ENCODE measurements around the gene NGEF. TPM values are rescaled to one million over a fixed set of nuclear protein-coding genes. Genes with fewer than 3 reads are reported as not detected.
"Not testable (repeated sequence)": the region's sequence is repeated elsewhere in the genome, so short reads cannot be mapped to it uniquely, and the experiment has no call there.

Gene NGEF
- total RNA-seq, 6 experiments from 2014 or later = 16.4 to 20.9 (median 20.2) TPM

DNA sequence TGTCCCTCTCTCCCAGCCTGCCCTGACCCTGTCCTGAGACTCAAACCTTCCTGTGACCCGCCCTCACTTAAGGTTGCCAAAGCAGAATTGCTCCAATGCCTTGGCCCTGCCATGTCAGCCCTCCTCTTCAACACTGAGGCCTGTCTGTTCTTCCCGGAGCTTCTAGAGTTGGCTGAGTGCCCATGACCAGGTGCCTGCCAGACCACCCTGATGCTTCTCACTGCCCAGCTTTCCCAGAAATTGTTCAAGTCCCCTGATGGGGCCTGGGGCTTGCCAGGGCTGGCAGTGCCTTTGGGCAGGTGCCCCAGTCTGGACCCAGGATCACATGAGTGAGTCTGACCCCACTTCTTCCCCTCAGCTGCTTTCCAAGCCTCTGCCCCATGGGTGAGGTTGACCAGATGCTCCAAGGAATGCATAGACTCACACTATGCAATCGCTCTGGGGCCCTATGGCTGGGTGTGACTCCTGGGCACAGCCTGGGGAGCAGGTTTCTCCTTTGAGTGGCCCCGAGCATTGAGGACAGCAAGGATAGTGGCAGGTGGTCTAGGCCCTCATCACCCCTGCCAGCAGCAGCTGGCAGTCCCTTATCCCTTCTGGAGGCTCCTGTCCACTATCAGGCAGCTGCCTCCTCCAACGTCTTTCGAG is 44.0 kb upstream of the NGEF start:
- intact Hi-C loops (cut with DNase I) = no loop called here
- no peaks in the 10 kb centered on the region for H3K36me3 ChIP-seq
- TF ChIP-seq POLR2A (IDR thresholded peaks at IDR 0.05) = no peak
- TF ChIP-seq, protein P1, sequence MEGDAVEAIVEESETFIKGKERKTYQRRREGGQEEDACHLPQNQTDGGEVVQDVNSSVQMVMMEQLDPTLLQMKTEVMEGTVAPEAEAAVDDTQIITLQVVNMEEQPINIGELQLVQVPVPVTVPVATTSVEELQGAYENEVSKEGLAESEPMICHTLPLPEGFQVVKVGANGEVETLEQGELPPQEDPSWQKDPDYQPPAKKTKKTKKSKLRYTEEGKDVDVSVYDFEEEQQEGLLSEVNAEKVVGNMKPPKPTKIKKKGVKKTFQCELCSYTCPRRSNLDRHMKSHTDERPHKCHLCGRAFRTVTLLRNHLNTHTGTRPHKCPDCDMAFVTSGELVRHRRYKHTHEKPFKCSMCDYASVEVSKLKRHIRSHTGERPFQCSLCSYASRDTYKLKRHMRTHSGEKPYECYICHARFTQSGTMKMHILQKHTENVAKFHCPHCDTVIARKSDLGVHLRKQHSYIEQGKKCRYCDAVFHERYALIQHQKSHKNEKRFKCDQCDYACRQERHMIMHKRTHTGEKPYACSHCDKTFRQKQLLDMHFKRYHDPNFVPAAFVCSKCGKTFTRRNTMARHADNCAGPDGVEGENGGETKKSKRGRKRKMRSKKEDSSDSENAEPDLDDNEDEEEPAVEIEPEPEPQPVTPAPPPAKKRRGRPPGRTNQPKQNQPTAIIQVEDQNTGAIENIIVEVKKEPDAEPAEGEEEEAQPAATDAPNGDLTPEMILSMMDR (IDR thresholded peaks at IDR 0.05) = no peak
- ATAC-seq = no peak
- no peaks in the 10 kb centered on the region for H3K9me3 ChIP-seq
- no peaks in the 10 kb centered on the region for H3K4me1 ChIP-seq
- WGBS (ENCODE audit: insufficient coverage, low coverage, low lambda C conversion rate, missing lambda C conversion rate) = 60% methylated on average over 3 of the region's 6 CpGs
- DNase-seq = peak in 1 of 3 donors; percentile 38
- no peak overlapping the region for H3K27ac ChIP-seq
- no peak overlapping the region for H3K4me3 ChIP-seq
- H3K27me3 ChIP-seq = no peaks in the 10 kb centered on the region

DNA sequence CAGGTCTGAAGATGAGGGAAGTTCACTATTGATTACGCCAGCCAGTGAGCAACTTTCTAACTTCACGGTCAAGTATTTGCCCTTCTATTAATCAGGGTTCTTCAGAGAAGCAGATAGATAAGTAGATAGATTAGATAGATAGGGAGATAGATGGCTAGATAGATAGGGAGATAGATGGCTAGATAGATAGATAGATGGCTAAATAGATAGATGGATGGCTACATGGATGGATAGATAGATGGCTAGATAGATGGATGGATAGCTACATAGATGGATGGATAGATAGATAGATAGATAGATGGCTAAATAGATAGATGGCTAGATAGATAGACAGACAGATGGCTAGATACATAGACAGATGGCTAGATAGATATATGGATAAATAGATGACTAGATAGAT is 42.3 kb upstream of the NGEF start:
- TF ChIP-seq, protein P1 (IDR thresholded peaks at IDR 0.05) = no peak
- TF ChIP-seq POLR2A (IDR thresholded peaks at IDR 0.05) = no peak
- WGBS (ENCODE audit: insufficient coverage, low coverage, low lambda C conversion rate, missing lambda C conversion rate) = 94% methylated on average over 2 of the region's 2 CpGs
- no peaks in the 10 kb centered on the region for H3K9me3 ChIP-seq
- H3K36me3 ChIP-seq = no peaks in the 10 kb centered on the region
- DNase-seq (no peak), ATAC-seq (no peak)
- no peaks in the 10 kb centered on the region for H3K4me1 ChIP-seq
- no peak overlapping the region for H3K4me3 ChIP-seq
- H3K27me3 ChIP-seq = no peaks in the 10 kb centered on the region
- H3K27ac ChIP-seq = no peak overlapping the region
- intact Hi-C loops (cut with DNase I) = no loop called here

DNA sequence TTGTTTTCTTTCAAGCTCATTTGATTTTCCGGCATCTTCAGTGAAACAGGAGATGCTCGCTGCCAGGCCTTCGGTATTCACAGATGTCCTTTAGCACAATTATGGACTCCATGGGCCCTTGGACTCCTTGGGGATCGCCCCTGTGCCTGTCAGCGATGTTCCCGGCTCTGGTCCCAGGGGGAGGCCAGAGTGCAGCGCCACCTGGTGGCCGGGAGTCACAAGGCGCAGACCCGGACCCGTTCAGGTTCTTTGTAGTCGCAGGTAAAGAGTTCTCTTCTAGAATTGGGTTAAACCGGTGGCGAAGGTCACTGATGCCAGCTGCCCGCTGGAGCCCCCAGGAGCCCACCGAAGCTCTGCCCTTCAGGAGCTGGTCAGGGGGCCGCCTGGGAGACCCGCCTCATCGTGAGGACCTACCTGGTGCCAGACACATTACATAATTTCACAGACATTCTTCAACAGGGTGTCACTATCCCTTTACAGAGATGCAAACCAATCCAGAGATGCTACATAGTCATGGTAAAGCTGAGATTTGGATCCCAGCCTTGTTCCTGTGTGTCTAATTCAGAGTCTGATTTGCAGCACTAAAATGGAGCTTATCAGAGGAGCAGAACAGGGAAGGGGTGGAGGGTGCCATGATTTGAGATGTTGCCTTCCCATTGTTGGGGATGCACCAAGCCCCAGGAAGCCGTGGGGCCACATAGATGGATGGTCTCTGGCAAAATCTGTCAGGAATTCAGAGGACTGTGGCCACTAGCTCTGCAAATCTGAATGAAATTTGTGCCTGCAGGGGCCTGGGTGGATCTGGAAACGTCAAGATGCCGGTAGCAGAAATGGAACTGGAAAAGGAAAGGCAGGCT is 41.1 kb upstream of the NGEF start:
- no peaks in the 10 kb centered on the region for H3K9me3 ChIP-seq
- no peaks in the 10 kb centered on the region for H3K4me1 ChIP-seq
- H3K27me3 ChIP-seq = no peaks in the 10 kb centered on the region
- TF ChIP-seq POLR2A (IDR thresholded peaks at IDR 0.05) = no peak
- TF ChIP-seq, protein P1 (IDR thresholded peaks at IDR 0.05) = peak; percentile 87 to 98 (median 97)
- DNase-seq (peak; percentile 71 to 78 (median 75)), ATAC-seq (peak; percentile 80 to 90 (median 86))
- no peak overlapping the region for H3K27ac ChIP-seq
- WGBS (ENCODE audit: insufficient coverage, low coverage, low lambda C conversion rate, missing lambda C conversion rate) = 20% methylated on average over 19 of the region's 22 CpGs
- no peak overlapping the region for H3K4me3 ChIP-seq
- no peaks in the 10 kb centered on the region for H3K36me3 ChIP-seq
- intact Hi-C loops (cut with DNase I) = no loop called here

DNA sequence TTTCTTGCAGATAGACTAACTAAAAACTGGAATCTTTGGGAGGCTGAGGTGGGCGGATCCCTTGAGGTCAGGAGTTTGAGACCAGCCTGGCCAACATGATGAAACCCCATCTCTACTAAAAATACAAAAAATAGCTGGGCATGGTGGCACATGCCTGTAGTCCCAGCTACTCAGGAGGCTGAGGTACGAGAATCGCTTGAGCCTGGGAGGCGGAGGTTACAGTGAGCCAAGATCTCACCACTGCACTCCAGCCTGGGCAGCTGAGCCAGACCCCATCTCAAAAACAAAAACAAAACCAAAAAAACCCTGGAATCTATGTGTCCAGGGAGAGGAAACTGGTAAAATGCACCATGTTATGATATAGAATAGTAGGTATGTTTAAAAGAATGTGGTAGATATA is 39.5 kb upstream of the NGEF start:
- intact Hi-C loops (cut with DNase I); H3K9me3 ChIP-seq; H3K4me1 ChIP-seq; ATAC-seq; H3K36me3 ChIP-seq; H3K4me3 ChIP-seq; H3K27me3 ChIP-seq; H3K27ac ChIP-seq: not testable (repeated sequence)
- WGBS (ENCODE audit: insufficient coverage, low coverage, low lambda C conversion rate, missing lambda C conversion rate) = 93% methylated on average over 4 of the region's 4 CpGs
- DNase-seq = peak in 1 of 3 donors; percentile 10
